Mesenchymal stem cell (in vitro differentiated cells and primary cell): ENCODE measurements around the gene TGFBR3L.

ENCODE experiments used
- DNase-seq: peaks from one replicate; pipeline ENCODE4 v3.0.0-alpha.2; 2013
- H2AFZ ChIP-seq: one replicate; pipeline ENCODE4 v1.6.1; 2013; ENCODE audit warnings: low read depth, mild to moderate bottlenecking, control low read depth, inconsistent platforms, low read length, moderate library complexity
- H2AK5ac ChIP-seq: 2 replicates; pipeline ENCODE4 v1.6.1; 2013; ENCODE audit warnings: low read length, moderate library complexity, mild to moderate bottlenecking, inconsistent platforms; ENCODE audit not compliant: severe bottlenecking
- H2BK120ac ChIP-seq: one replicate; pipeline ENCODE4 v1.6.1; 2013; ENCODE audit warnings: low read depth, mild to moderate bottlenecking, inconsistent platforms, low read length, moderate library complexity
- H2BK12ac ChIP-seq, 2 experiments: one replicate each; pipeline ENCODE4 v1.6.1; 2013; ENCODE audit warnings: inconsistent platforms in 2 of 2, low read length in 2 of 2, mild to moderate bottlenecking in 2 of 2, moderate library complexity in 2 of 2, control low read depth in 1 of 2
- H2BK15ac ChIP-seq: one replicate; pipeline ENCODE4 v1.6.1; 2013; ENCODE audit warnings: mild to moderate bottlenecking, low read depth, inconsistent platforms; ENCODE audit not compliant: poor library complexity, severe bottlenecking
- H2BK5ac ChIP-seq: 2 replicates; pipeline ENCODE4 v1.6.1; 2013; ENCODE audit warnings: low read depth, mild to moderate bottlenecking, low read length, control low read depth, inconsistent platforms; ENCODE audit not compliant: poor library complexity, severe bottlenecking
- H3K14ac ChIP-seq, 2 experiments: one replicate each; pipeline ENCODE4 v1.6.1; 2013; ENCODE audit warnings: inconsistent platforms in 2 of 2, low read length in 2 of 2, control low read depth in 1 of 2, mild to moderate bottlenecking in 1 of 2, moderate library complexity in 1 of 2
- H3K18ac ChIP-seq, 2 experiments: one replicate each; pipeline ENCODE4 v1.6.1; 2013; ENCODE audit warnings: inconsistent platforms in 2 of 2, low read length in 2 of 2, control low read depth in 1 of 2, low read depth in 1 of 2, mild to moderate bottlenecking in 1 of 2
- H3K23ac ChIP-seq, 2 experiments: one replicate each; pipeline ENCODE4 v1.6.1; 2013; ENCODE audit warnings: inconsistent platforms in 2 of 2, low read length in 2 of 2, mild to moderate bottlenecking in 2 of 2, moderate library complexity in 2 of 2, control low read depth in 1 of 2
- H3K27ac ChIP-seq: 2 replicates; pipeline ENCODE4 v1.5.1; 2013; ENCODE audit warnings: mild to moderate bottlenecking, moderate library complexity, low read length, control low read depth, inconsistent platforms; ENCODE audit not compliant: poor library complexity, severe bottlenecking
- H3K27me3 ChIP-seq, 2 experiments: 2 replicates each; pipeline versions ENCODE4 v1.6.1 to v1.7.0; 2013; ENCODE audit warnings: low read length in 2 of 2, mild to moderate bottlenecking in 2 of 2, moderate library complexity in 2 of 2, control low read depth in 1 of 2, inconsistent platforms in 1 of 2; ENCODE audit not compliant: control insufficient read depth in 1 of 2, insufficient read depth in 1 of 2
- H3K36me3 ChIP-seq, 2 experiments: 2 replicates each; pipeline versions ENCODE4 v1.6.1 to v1.7.0; 2013; ENCODE audit warnings: low read length in 2 of 2, control low read depth in 1 of 2, inconsistent platforms in 1 of 2, low read depth in 1 of 2, mild to moderate bottlenecking in 1 of 2; ENCODE audit not compliant: insufficient read depth in 2 of 2, control insufficient read depth in 1 of 2
- H3K4ac ChIP-seq, 2 experiments: one replicate each; pipeline ENCODE4 v1.6.1; 2013; ENCODE audit warnings: inconsistent platforms in 2 of 2, low read length in 2 of 2, mild to moderate bottlenecking in 2 of 2, moderate library complexity in 2 of 2, control low read depth in 1 of 2, low read depth in 1 of 2
- H3K4me1 ChIP-seq: 2 replicates; pipeline ENCODE4 v1.6.1; 2013; ENCODE audit warnings: low read depth, low read length, control low read depth; ENCODE audit not compliant: control insufficient read depth, insufficient read depth
- H3K4me2 ChIP-seq: 2 replicates; pipeline ENCODE4 v1.6.1; 2013; ENCODE audit warnings: low read length, mild to moderate bottlenecking, inconsistent platforms; ENCODE audit not compliant: poor library complexity, severe bottlenecking
- H3K4me3 ChIP-seq, 2 experiments: 2 replicates each; pipeline versions ENCODE4 v1.5.1 to v1.7.0; 2013; ENCODE audit warnings: low read length in 2 of 2, mild to moderate bottlenecking in 2 of 2, control low read depth in 1 of 2, low read depth in 1 of 2; ENCODE audit not compliant: insufficient read depth in 1 of 2
- H3K79me1 ChIP-seq: replicated peaks from 2 replicates; pipeline ENCODE4 v1.6.1; 2013; ENCODE audit warnings: mild to moderate bottlenecking, control low read depth, low read length, inconsistent platforms; ENCODE audit not compliant: poor library complexity, severe bottlenecking
- H3K9ac ChIP-seq: 2 replicates; pipeline ENCODE4 v1.7.0; 2013; ENCODE audit warnings: mild to moderate bottlenecking, low read length, moderate library complexity
- H3K9me3 ChIP-seq: 2 replicates; pipeline ENCODE4 v1.7.0; 2013; ENCODE audit warnings: mild to moderate bottlenecking, low read length; ENCODE audit not compliant: control insufficient read depth
- H4K8ac ChIP-seq: one replicate; pipeline ENCODE4 v1.6.1; 2013; ENCODE audit warnings: inconsistent platforms, mild to moderate bottlenecking, low read length, moderate library complexity
- H4K91ac ChIP-seq: one replicate; pipeline ENCODE4 v1.6.1; 2013; ENCODE audit warnings: mild to moderate bottlenecking, low read length, inconsistent platforms
- WGBS: methylation state at CpG from one replicate; pipeline ENCODE4 v1.1.7; 2013; ENCODE audit warnings: mixed read lengths; 5-methylcytosine and 5-hydroxymethylcytosine counted together

The TGFBR3L gene

GRCh38 chr19:7908078-7908699 lies 6.4 kb upstream of the TGFBR3L start:
- no peak overlapping the region for H2AK5ac ChIP-seq
- H3K9ac ChIP-seq = no peak overlapping the region
- H3K36me3 ChIP-seq = peaks cover 36 to 75% of the 10 kb centered on the region in 2 experiments
- no peaks in the 10 kb centered on the region for H3K9me3 ChIP-seq
- H2BK12ac ChIP-seq = no peak overlapping the region
- H3K4ac ChIP-seq = no peak overlapping the region
- 88% methylated on average over 14 of the region's 14 CpGs for WGBS
- H3K23ac ChIP-seq = no peak overlapping the region
- no peak overlapping the region for H3K4me2 ChIP-seq
- no peak overlapping the region for H2BK120ac ChIP-seq
- H3K18ac ChIP-seq = no peak overlapping the region
- H3K27me3 ChIP-seq = no peaks in the 10 kb centered on the region
- no peak overlapping the region for H4K91ac ChIP-seq
- no peak overlapping the region for H3K4me3 ChIP-seq
- H3K14ac ChIP-seq = no peak overlapping the region
- H3K27ac ChIP-seq = no peak overlapping the region
- no peak overlapping the region for H2BK5ac ChIP-seq
- no peak for DNase-seq
- H3K4me1 ChIP-seq = peaks cover 34% of the 10 kb centered on the region
- peak overlapping the region; percentile 12 for H4K8ac ChIP-seq
- no peak overlapping the region for H2BK15ac ChIP-seq
- no peak overlapping the region for H2AFZ ChIP-seq
- peaks cover 46% of the 10 kb centered on the region for H3K79me1 ChIP-seq

DNA sequence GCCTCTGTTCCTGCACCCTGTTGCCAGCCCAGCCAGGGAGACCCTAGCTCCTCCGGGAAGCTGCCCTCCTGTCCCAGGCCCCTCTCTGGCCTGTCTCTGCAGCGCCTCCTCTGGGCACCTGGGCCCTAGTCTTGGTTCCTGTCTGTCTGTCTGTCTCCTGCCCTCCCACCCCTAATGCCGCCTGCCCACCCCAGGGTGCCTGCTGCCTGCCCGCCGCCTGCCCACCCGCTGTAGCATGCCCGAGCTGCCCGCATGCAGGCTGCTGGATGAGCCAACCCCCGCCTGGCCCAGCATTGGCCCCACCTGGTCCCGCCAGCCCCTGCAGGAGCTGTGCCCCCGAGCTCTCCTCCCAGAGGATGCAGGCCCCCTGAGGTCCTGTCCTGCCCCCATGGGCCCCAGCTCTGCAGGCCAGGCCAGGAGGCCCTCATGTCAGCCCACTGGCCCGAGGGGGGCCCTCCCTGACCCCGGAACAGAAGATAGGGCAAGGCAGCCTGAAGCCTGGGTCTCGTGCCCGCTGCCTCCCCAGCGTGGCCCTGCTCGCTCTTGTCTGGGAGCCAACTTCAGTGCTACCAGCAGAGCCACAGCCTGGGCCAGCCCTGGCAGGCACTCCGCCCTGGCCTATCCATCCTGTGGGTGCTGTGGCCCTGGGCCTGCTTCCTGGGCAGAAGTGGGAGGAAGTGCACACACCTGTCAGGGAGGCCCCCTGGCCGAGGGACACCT lies 5.7 kb upstream of the TGFBR3L start:
- H3K9ac ChIP-seq = no peak overlapping the region
- no peak overlapping the region for H2AFZ ChIP-seq
- H3K4me1 ChIP-seq = peaks cover 34% of the 10 kb centered on the region
- H2BK15ac ChIP-seq = no peak overlapping the region
- H2AK5ac ChIP-seq = no peak overlapping the region
- H2BK12ac ChIP-seq = no peak overlapping the region
- H3K4me3 ChIP-seq = no peak overlapping the region
- H3K4ac ChIP-seq = no peak overlapping the region
- no peak overlapping the region for H3K23ac ChIP-seq
- no peak overlapping the region for H3K27ac ChIP-seq
- H3K14ac ChIP-seq = no peak overlapping the region
- peak overlapping the region; percentile 12 for H4K8ac ChIP-seq
- H3K9me3 ChIP-seq = no peaks in the 10 kb centered on the region
- H3K4me2 ChIP-seq = no peak overlapping the region
- DNase-seq = no peak
- no peak overlapping the region for H2BK5ac ChIP-seq
- no peak overlapping the region for H3K18ac ChIP-seq
- no peaks in the 10 kb centered on the region for H3K27me3 ChIP-seq
- peak overlapping the region; percentile 48 for H4K91ac ChIP-seq
- 94% methylated on average over 19 of the region's 19 CpGs for WGBS
- H3K36me3 ChIP-seq = peaks cover 38 to 81% of the 10 kb centered on the region in 2 experiments
- H2BK120ac ChIP-seq = no peak overlapping the region
- peaks cover 46% of the 10 kb centered on the region for H3K79me1 ChIP-seq

DNA sequence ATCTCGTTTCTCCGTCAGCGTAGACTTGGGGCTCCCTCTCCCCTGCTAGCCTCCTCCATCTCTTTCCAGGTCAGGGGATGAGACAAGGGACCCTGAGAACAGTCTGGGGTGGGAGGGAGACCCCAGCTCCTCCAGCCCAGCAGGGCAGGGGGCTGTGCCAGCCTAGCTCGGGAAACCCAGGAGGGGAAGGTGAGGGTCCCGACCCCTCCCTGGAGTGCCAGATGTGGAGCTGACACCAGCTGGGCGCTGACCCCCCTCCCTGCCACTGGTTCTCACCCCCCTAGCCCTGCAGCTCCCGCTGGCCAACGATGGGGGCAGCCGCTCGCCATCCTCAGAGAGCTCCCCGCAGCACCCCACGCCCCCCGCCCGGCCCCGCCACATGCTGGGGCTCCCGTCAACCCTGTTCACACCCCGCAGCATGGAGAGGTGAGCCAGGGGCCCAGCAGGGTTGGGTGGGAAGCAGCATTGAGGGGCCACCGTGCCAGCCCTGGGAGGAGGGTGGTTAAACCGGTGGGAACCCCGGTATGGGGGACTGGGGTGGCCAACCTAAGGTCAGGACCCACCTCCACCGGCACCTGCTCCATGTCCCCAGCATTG lies 5.1 kb upstream of the TGFBR3L start:
- H3K27ac ChIP-seq = no peak overlapping the region
- H3K18ac ChIP-seq = no peak overlapping the region
- peaks cover 31% of the 10 kb centered on the region for H3K4me1 ChIP-seq
- H3K4ac ChIP-seq = no peak overlapping the region
- H3K4me2 ChIP-seq = no peak overlapping the region
- H2AFZ ChIP-seq = no peak overlapping the region
- H3K36me3 ChIP-seq = peaks cover 38 to 84% of the 10 kb centered on the region in 2 experiments
- H3K9me3 ChIP-seq = no peaks in the 10 kb centered on the region
- H3K4me3 ChIP-seq = no peak overlapping the region
- H3K79me1 ChIP-seq = peaks cover 43% of the 10 kb centered on the region
- peaks cover under 1 to 2% of the 10 kb centered on the region in 2 experiments for H3K27me3 ChIP-seq
- H2AK5ac ChIP-seq = no peak overlapping the region
- no peak overlapping the region for H4K8ac ChIP-seq
- H2BK120ac ChIP-seq = no peak overlapping the region
- whole genome bisulfite sequencing = 94% methylated on average over 15 of the region's 21 CpGs
- H3K14ac ChIP-seq = no peak overlapping the region
- no peak for DNase-seq
- H2BK5ac ChIP-seq = no peak overlapping the region
- H4K91ac ChIP-seq = no peak overlapping the region
- H3K23ac ChIP-seq = no peak overlapping the region
- H3K9ac ChIP-seq = no peak overlapping the region
- no peak overlapping the region for H2BK12ac ChIP-seq
- H2BK15ac ChIP-seq = no peak overlapping the region
